GM21447 (cell line): ENCODE results near the gene PCYT1A.
"Not testable (repeated sequence)": the region's sequence is repeated elsewhere in the genome, so short reads cannot be mapped to it uniquely, and the experiment has no call there.

Experiments used
- ATAC-seq: cut with Tn5 transposase; IDR thresholded peaks from one replicate; pipeline ENCODE4 v1.9.1; 2021; ENCODE audit not compliant: unreplicated experiment

PCYT1A gene

DNA sequence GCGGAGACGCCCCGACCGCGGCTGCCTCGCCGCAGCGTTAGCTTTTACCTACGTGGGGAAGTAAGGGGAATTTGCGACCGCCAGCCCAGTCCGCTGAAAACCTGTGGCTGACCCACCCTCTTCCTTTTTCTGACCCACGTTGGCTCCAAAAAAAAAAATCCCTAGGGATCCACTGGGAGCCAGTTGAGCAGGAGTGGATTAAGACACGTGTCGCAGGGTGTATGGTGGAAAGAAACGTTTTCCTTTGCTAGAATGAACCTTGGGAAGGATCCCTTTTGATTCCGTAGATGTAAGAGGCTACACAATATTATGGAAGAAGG, 575 bp upstream of the PCYT1A start:
- ATAC-seq, result no peak

GRCh38 chr3:196287090-196287439, 461 bp downstream of the PCYT1A start:
- ATAC-seq, result peak; percentile 23

- ATAC-seq, result no peak
Observed at GRCh38 chr3:196284396-196284795, 3.1 kb downstream of the PCYT1A start.

DNA sequence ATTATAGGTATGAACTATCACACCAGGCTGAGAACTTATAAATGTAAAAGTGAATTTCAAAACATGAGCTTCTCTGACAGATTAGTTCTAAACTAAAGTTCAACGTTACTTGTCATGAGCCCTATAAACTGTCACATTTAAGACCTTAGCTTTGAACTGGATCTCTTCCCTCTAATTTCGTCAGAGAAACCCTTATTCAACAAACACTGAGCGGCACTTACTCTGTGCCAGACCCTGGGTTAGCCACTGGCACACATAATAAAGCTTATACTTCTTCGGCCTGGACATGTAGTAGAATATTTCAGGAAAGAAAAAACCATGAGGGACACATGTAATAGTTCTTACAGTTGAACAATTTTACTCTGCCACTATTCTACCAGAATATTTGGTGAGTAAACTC, 5.6 kb downstream of the PCYT1A start:
- ATAC-seq, result no peak

DNA sequence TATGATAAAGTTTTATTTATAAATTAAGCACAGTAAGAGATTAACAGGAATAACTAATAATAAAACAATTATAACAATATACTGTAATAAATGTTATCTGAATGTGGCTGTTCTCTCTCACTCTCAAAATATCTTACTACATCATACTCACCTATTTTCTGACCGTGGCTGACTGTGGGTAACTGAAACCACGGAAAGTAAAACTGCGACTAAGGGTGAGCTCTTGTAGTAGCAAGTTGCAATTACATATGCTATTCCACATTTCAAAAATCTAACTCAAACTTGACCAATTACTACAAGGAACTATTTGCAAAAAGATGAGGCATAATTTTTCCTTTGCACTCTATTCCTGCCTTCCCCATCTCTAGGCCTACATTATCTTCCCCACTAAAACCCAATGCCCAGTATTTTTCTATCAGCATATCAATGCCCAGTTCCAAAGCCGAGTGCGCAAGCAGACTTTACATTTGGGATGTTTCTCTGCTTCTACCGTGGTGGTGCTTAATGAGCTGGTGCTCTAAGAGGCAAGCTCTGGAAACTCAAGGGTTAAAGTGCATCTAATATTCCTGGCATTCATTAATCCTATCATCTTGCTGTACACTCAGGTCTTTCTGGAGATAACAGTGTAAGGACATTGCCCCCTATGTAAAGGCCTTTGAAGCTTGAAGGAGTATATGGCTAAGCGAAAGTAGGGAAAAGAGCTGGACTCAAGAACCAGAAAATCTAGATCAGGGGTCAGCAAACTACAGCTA, 6.7 kb downstream of the PCYT1A start:
- peak; percentile 73 for ATAC-seq

GRCh38 chr3:196275126-196275525, 12.4 kb downstream of the PCYT1A start:
- peak; percentile 13 for ATAC-seq

- peak; percentile 91 for ATAC-seq
Observed at GRCh38 chr3:196274585-196274984, 12.9 kb downstream of the PCYT1A start.

GRCh38 chr3:196273655-196274054, 13.9 kb downstream of the PCYT1A start:
- no peak for ATAC-seq

GRCh38 chr3:196272826-196273225, 14.7 kb downstream of the PCYT1A start:
- ATAC-seq, result no peak

- ATAC-seq, result no peak
Observed at GRCh38 chr3:196270499-196270898, 17.0 kb downstream of the PCYT1A start.

DNA sequence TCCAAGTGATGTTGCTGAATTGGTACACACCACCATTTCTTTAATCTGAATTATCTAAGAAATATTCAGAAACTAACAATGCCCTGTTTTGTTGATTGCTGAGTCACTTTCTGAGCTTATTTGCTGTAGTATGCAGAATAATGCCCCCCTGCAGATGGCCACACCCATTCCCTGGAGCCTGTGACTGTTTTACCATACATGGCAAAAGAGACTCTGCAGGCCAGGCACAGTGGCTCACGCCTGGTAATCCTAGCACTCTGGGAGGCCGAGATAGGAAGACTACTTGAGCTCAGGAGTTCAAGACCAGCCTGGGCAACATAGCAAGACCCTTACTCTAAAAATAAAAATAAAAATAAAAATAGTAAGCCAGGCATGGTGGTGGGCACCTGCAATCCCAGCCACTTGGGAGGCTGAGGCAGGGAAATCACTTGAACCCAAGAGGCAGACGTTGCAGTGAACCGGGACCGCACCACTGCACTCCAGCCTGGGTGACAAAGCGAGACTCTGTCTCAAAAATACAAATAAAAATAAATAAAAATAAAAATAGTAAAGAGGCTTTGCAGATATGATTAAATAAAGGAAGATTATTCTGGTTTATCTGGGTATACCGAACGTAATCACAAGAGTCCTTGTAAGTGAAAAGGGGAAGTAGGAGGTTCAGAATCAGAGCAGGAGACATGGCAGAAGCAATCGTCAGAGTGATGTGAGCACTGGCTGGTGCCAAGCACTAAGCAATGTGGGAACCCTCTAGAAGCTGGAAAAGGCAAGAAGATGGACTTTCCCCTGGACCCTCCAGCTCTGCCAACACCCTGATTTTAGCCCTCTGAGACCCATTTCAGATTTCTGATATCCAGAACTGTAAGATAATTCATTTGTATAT, 19.0 kb downstream of the PCYT1A start:
- no peak for ATAC-seq

GRCh38 chr3:196263819-196264218, 23.7 kb downstream of the PCYT1A start:
- ATAC-seq, result no peak

DNA sequence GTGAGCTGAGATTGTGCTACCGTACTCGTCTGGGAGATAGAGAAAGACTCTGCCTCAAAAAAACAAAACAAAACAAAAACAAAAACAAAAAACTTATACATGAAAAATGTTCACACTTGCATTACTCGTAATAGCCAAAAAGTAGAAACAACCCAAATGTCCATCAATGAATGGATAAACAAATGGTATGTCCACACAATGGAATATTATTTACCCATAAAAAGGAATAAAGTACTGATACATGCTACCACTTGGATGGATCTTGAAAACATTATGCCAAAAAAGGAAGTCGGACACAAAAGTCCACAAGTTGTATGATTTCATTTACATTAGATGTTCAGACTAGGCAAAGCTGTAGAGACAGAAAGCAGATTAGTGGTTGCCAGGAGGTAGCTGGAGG, 26.7 kb downstream of the PCYT1A start:
- no peak for ATAC-seq

DNA sequence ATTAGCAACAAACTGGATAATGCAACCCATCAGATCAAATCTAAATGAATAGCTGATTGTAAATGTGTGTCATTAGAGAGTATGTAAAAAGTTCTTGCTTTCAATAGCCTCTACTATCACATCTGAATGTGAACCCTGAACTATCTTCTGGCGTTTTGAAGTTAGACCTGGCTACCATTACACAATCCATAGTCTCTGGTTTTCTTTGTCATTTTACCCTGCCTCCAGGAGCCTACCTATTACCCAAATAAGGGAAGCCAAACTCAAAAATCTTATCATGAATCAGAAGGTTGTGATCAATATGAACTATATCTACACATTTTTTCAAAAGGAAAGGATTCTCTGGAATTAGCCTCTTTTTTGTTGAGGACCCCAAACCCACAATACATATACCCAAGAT, 31.8 kb downstream of the PCYT1A start:
- ATAC-seq, result no peak

DNA sequence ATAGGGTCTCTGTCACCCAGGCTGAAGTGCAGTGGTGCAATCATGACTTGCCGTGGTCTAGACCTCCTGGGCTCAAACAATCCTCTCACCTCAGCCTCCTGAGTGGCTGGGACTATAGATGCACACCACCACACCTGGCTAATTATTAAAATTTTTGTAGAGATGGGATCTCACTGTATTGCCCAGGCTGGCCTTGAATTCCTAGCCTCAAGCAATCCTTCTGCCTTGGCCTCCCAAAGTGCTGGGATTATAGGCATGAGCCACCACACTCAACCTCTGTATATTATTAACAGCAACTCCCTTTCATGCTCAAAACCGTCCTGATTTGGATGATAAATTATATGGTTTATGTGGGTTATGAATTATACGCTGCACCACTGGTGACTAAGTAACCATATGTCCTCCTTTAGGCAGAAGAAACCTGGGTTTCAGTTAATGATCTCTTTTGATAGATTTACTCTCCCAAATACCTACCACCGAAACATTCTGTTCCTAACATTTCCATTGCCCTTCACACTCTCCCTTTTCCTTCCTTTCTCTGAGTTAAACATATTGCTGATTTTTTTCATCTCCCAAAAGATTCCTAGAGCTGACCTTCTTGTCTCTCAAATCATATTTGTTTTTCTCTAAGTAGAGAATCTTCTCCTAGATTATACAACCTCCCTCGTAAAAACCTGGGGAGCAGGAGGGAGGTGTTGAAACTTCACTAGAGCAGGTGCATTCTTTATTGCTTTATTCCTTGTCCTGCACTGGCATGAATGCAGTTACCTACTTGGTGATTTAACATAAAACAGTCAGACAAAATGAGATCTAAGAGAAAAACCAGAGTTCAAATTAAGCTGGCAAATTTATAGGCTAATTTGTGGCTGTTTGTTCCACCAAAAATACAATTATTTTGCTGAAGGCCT, 32.9 kb downstream of the PCYT1A start:
- no peak for ATAC-seq

GRCh38 chr3:196251918-196252317, 35.6 kb downstream of the PCYT1A start:
- ATAC-seq, result no peak

GRCh38 chr3:196246612-196247308, 40.8 kb downstream of the PCYT1A start:
- no peak for ATAC-seq

DNA sequence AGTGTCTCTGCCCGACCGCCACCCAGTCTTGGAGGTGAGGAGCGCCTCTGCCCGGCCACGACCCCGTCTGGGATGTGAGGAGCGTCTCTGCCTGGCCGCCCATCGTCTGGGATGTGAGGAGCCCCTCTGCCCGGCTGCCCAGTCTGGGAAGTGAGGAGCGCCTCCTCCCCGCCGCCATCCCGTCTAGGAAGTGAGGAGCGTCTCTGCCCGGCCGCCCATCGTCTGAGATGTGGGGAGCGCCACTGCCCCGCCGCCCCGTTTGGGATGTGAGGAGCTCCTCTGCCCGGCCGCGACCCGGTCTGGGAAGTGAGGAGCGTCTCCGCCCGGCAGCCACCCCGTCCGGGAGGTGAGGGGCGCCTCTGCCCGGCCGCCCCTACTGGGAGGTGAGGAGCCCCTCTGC, 43.4 kb downstream of the PCYT1A start:
- not testable (repeated sequence) for ATAC-seq

DNA sequence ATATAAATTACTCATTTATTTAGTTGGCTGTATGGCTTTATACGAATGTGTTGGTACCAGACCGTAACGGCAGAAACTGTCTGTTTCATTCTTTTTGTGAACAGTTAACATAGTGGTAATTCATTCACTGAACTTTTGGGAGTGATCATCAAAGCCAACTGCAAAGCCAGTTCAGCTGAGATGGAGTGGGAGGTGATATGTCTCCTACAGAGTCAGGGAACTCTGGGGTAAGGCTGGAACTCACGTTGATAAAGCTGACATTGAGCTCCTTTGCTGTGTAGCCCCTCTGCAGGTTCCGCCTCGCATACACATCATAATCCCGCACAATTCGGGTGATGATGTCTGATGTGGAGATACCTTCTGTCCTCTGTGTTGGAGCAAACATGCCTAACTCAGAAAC, 45.8 kb downstream of the PCYT1A start:
- no peak for ATAC-seq

DNA sequence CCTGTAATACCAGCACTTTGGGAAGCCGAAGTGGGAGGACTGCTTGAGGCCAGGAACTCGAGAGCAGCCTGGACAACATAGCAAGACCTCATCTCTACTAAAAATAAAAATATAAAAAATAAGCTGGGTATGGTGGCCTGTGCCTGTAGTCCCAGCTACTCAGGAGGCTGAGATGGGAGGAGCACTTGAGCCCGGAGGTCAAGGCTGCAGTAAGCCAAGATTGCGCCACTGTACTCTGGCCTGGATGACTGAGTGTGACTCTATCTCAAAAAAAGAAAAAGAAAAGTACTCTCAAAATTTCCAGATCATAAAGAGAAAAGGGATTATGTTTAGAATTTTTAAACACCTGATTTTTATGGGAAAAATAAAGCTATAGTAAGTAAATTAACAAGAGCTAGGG, 47.1 kb downstream of the PCYT1A start:
- no peak for ATAC-seq
